ENCODE measurements around the gene TPM1.

- TF ChIP-seq YY1 (IDR thresholded peaks at IDR 0.05) (no peak), TAF1 (conservative IDR thresholded peaks at IDR 0.05) (no peak), CTCF (IDR thresholded peaks at IDR 0.05; ENCODE audit: low read depth, low read length, missing input control) (no peak), ATF3 (IDR thresholded peaks at IDR 0.05) (no peak), JUND (IDR thresholded peaks at IDR 0.05) (no peak), RAD21 (IDR thresholded peaks at IDR 0.05) (no peak), REST (IDR thresholded peaks at IDR 0.05) (no peak), EGR1 (IDR thresholded peaks at IDR 0.05; ENCODE audit: low read depth in 2 of 2) (no peak), FOXA1 (IDR thresholded peaks at IDR 0.05) (no peak), SP1 (IDR thresholded peaks at IDR 0.05) (no peak), GABPA (IDR thresholded peaks at IDR 0.05 in 1 of 2, conservative IDR thresholded peaks at IDR 0.05 in 1 of 2) (no peak)
- TF ChIP-seq, protein P1, sequence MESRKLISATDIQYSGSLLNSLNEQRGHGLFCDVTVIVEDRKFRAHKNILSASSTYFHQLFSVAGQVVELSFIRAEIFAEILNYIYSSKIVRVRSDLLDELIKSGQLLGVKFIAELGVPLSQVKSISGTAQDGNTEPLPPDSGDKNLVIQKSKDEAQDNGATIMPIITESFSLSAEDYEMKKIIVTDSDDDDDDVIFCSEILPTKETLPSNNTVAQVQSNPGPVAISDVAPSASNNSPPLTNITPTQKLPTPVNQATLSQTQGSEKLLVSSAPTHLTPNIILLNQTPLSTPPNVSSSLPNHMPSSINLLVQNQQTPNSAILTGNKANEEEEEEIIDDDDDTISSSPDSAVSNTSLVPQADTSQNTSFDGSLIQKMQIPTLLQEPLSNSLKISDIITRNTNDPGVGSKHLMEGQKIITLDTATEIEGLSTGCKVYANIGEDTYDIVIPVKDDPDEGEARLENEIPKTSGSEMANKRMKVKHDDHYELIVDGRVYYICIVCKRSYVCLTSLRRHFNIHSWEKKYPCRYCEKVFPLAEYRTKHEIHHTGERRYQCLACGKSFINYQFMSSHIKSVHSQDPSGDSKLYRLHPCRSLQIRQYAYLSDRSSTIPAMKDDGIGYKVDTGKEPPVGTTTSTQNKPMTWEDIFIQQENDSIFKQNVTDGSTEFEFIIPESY (IDR thresholded peaks at IDR 0.05), result no peak
- TF ChIP-seq, protein P2, sequence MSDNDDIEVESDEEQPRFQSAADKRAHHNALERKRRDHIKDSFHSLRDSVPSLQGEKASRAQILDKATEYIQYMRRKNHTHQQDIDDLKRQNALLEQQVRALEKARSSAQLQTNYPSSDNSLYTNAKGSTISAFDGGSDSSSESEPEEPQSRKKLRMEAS (IDR thresholded peaks at IDR 0.05), result no peak
These were observed 29.3 kb upstream of the TPM1 start for GRCh38 chr15:63013052-63013808.

Data from liver (tissue), 3 donors.